Heart right ventricle (tissue), 16 donors: Measurements from ENCODE around the gene FAM131C. TPM values are rescaled to one million over a fixed set of nuclear protein-coding genes. Genes with fewer than 3 reads are reported as not detected.

Experiments
- ATAC-seq, 8 donors: fragments of 200-7000 bp; cut with Tn5 transposase; one replicate each; pipeline ENCODE4 v1.9.1; 2020; ENCODE audit warnings: mild to moderate bottlenecking in 8 of 8, moderate library complexity in 8 of 8, moderate number of reproducible peaks in 1 of 8
- DNase-seq, 2 donors: peaks; one replicate each; pipeline ENCODE4 v3.0.0-alpha.2; 2020
- H3K27ac ChIP-seq, 10 donors: fragments of 200-600 bp; sonication (generic) in 2 of 10; one replicate each; pipeline versions ENCODE4 v1.5.0 to v1.8.0; 2020 to 2022; ENCODE audit warnings: mild to moderate bottlenecking in 3 of 10
- H3K27me3 ChIP-seq, 7 donors: fragments of 200-600 bp; one replicate each; pipeline ENCODE4 v1.8.0; 2021 to 2022; ENCODE audit warnings: mild to moderate bottlenecking in 2 of 7
- H3K36me3 ChIP-seq, 9 donors: fragments of 200-600 bp; sonication (generic) in 1 of 9; one replicate each; pipeline versions ENCODE4 v1.5.0 to v1.8.0; 2020 to 2022; ENCODE audit warnings: mild to moderate bottlenecking in 2 of 9
- H3K4me1 ChIP-seq, 9 donors: fragments of 200-600 bp; sonication (generic) in 1 of 9; one replicate each; pipeline versions ENCODE4 v1.5.0 to v1.8.0; 2020 to 2022; ENCODE audit warnings: mild to moderate bottlenecking in 4 of 9
- H3K4me3 ChIP-seq, 10 donors: fragments of 200-600 bp; sonication (generic) in 2 of 10; one replicate each; pipeline versions ENCODE4 v1.5.0 to v1.8.0; 2020 to 2022; ENCODE audit warnings: mild to moderate bottlenecking in 7 of 10, moderate library complexity in 2 of 10
- H3K9me3 ChIP-seq, 11 donors: fragments of 200-600 bp in 10 of 11; sonication (generic) in 2 of 11; one replicate each; pipeline versions ENCODE4 v1.5.0 to v1.8.0; 2013 to 2022; ENCODE audit warnings: mild to moderate bottlenecking in 2 of 11, control low read depth in 1 of 11, moderate library complexity in 1 of 11
- CTCF ChIP-seq, 9 donors: fragments of 200-600 bp; sonication (generic) in 2 of 9; IDR thresholded peaks; one replicate each; pipeline versions ENCODE4 v1.5.0 to v1.8.0; 2021 to 2022; ENCODE audit warnings: antibody characterized with exemption in 9 of 9, mild to moderate bottlenecking in 5 of 9, moderate library complexity in 1 of 9
- whole genome bisulfite sequencing, 2 donors: extraction: QIAGEN DNeasy Blood & Tissue Kit; methylation state at CpG; one replicate each; pipeline ENCODE4 v1.1.7; 2013; ENCODE audit warnings: inconsistent platforms in 1 of 2; 5-methylcytosine and 5-hydroxymethylcytosine counted together
- intact Hi-C, 10 donors: fragments of 100-400 bp; cut with DNase I; formaldehyde crosslinking; loops; one replicate each; pipeline versions ENCODE4 v1.11.1 to v1.14.2; 2022
- polyA plus RNA-seq, 2 donors: library from polyadenylated mRNA; stranded (reverse); fragments of 200-250 nt; gene quantifications; one replicate each; pipeline ENCODE4 v1.2.3, GENCODE V29; 2013
- total RNA-seq, 10 donors: library from RNA; stranded (reverse); fragmentation: NEBNext Ultra II Directional in 3 of 10; extraction: Animal tissue kit (Norgen Biotek cat#: 25700) in 3 of 10; gene quantifications; one replicate each; pipeline versions ENCODE4 v1.2.1 to v1.2.4, GENCODE V29; 2021 to 2023
- donor health status: Arrhythmogenic right ventricular cardiomyopathy.
- donor health status: ischemic (EF 13 %, LVEDD 7.1; RV severe dilation, severe dysfunction).
- donor health status: healthy with polysubstance abuse.
- donor health status: DM: no; HTN: yes; CAD: no.
- donor health status: DM: no; HTN: no; CAD: no.
- donor health status: ischemic (EF 25% LVEDD 6.9; RV normal size, moderate dysfunction).
- donor health status: ischemic (EF 25% LVEDD 5.7; RV mildly dilated, moderate dysfunction).
- donor health status: healthy.
- donor health status: DM: yes; HTN: yes; CAD: no.
- donor health status: Ischemic cardiomyopathy.
- donor health status: ischemic (EF 35%, LVEDD 5.7; RV mildly dilated, moderate dysfunction).
- donor health status: nonischemic (EF 11% LVEDD 7.7; RV severe dilation, severe dysfunction).
- donor health status: DM: yes; HTN: yes; CAD: no.
- donor health status: PGD.
- donor health status: ischemic (EF 29% LVEDD 5.4; RV normal size, mild dysfunction).
- donor health status: nonischemic (EF 23%, LVEDD 6.1; RV moderate dilation, normal function).

Gene FAM131C
- total and polyA plus RNA-seq, 12 donors, result 0.72 to 11.8 (median 2.4) TPM

GRCh38 chr1:16101623-16102022 lies 28.2 kb upstream of the FAM131C start:
- 77 to 84% methylated on average over 9 of the region's 9 CpGs for WGBS, 2 donors
- Histone ChIP-seq H3K27ac (no peak overlapping the region), H3K27me3 (no peaks in the 10 kb centered on the region), H3K9me3 (no peaks in the 10 kb centered on the region), H3K4me1 (peaks cover 0 to 4% (median 0%) of the 10 kb centered on the region in 9 donors), H3K36me3 (no peaks in the 10 kb centered on the region), H3K4me3 (no peak overlapping the region)
- no peak for DNase-seq
- intact Hi-C loops, result no loop called here
- no peak for TF ChIP-seq CTCF (IDR thresholded peaks at IDR 0.05)
- ATAC-seq, result no peak

GRCh38 chr1:16099412-16099811 lies 26.0 kb upstream of the FAM131C start:
- no peak overlapping the region for H3K27ac ChIP-seq
- no peak overlapping the region for H3K4me3 ChIP-seq
- no peaks in the 10 kb centered on the region for H3K27me3 ChIP-seq
- TF ChIP-seq CTCF (IDR thresholded peaks at IDR 0.05), result no peak
- H3K9me3 ChIP-seq, result no peaks in the 10 kb centered on the region
- ATAC-seq (no peak), DNase-seq (no peak)
- 97 to 100% methylated on average over 1 of the region's 1 CpG for WGBS, 2 donors
- H3K4me1 ChIP-seq, result no peaks in the 10 kb centered on the region
- H3K36me3 ChIP-seq, result no peaks in the 10 kb centered on the region
- intact Hi-C loops, result no loop called here

GRCh38 chr1:16095447-16095846 lies 22.0 kb upstream of the FAM131C start:
- DNase-seq (no peak), ATAC-seq (no peak)
- H3K4me3 ChIP-seq, result no peak overlapping the region
- no peaks in the 10 kb centered on the region for H3K27me3 ChIP-seq
- TF ChIP-seq CTCF (IDR thresholded peaks at IDR 0.05), result no peak
- H3K4me1 ChIP-seq, result no peaks in the 10 kb centered on the region
- intact Hi-C loops, result no loop called here
- no peak overlapping the region for H3K27ac ChIP-seq
- no peaks in the 10 kb centered on the region for H3K9me3 ChIP-seq
- H3K36me3 ChIP-seq, result no peaks in the 10 kb centered on the region
- 60 to 70% methylated on average over 9 of the region's 9 CpGs for WGBS, 2 donors

- intact Hi-C loops, result no loop called here
- WGBS, 2 donors, result 94 to 97% methylated on average over 21 of the region's 21 CpGs
These were observed 21.2 kb upstream of the FAM131C start for GRCh38 chr1:16094453-16095158.

More at GRCh38 chr1:16094453-16095158, 21.2 kb upstream of the FAM131C start:
- Histone ChIP-seq H3K27me3 (no peaks in the 10 kb centered on the region), H3K36me3 (no peaks in the 10 kb centered on the region), H3K4me1 (no peaks in the 10 kb centered on the region), H3K27ac (no peak overlapping the region), H3K9me3 (no peaks in the 10 kb centered on the region), H3K4me3 (no peak overlapping the region)
- no peak for TF ChIP-seq CTCF (IDR thresholded peaks at IDR 0.05)
- DNase-seq, result no peak
- no peak for ATAC-seq
